Caco-2 (cell line): Measurements from ENCODE around the gene ERC2. TPM values are rescaled to one million over a fixed set of nuclear protein-coding genes. Genes with fewer than 3 reads are reported as not detected.

Source experiments
- BruUV-seq: library from RNA; stranded (reverse); fragments of 400-500 nt; replicated peaks from 2 replicates; lab custom pipeline; 2021; lab: Mats Ljungman, UMichigan
- CTCF ChIA-PET: fragments of 300-600 bp; sonication (Branson Sonifier 250); formaldehyde crosslinking; loops from one replicate; lab custom pipeline; 2022; ENCODE audit warnings: antibody characterized with exemption; lab: Charles Lee
- POLR2A ChIA-PET: fragments of 300-600 bp; sonication (Branson Sonifier 250); formaldehyde crosslinking; loops from one replicate; lab custom pipeline; 2022; ENCODE audit warnings: antibody characterized with exemption; lab: Charles Lee
- DNase-seq, 2 experiments: peaks; one replicate each; pipeline versions ENCODE4 v3.0.0 to v3.0.0-alpha.2; 2020 to 2022
- H3K27me3 ChIP-seq: replicated peaks from 2 replicates; pipeline ENCODE4 v1.6.0; 2011; ENCODE audit warnings: low read length; ENCODE audit not compliant: control insufficient read depth, insufficient read depth
- H3K36me3 ChIP-seq: 2 replicates; pipeline ENCODE4 v1.5.1; 2011; ENCODE audit warnings: low read length; ENCODE audit not compliant: control insufficient read depth, insufficient read depth
- H3K4me1 ChIP-seq: fragments of 250-450 bp; sonication (Bioruptor Pico); 2 replicates; pipeline ENCODE4 v1.5.1; 2020; ENCODE audit warnings: mild to moderate bottlenecking
- H3K4me3 ChIP-seq: 2 replicates; pipeline ENCODE4 v1.5.1; 2011; ENCODE audit warnings: low read depth, mild to moderate bottlenecking, control low read depth, low read length
- H3K9me3 ChIP-seq: fragments of 250-450 bp; sonication (Bioruptor Pico); 2 replicates; pipeline ENCODE4 v1.5.1; 2020; ENCODE audit warnings: mild to moderate bottlenecking, moderate library complexity
- H3K27ac Mint-ChIP-seq: one replicate; pipeline ENCODE4 v1.8.0; 2022; ENCODE audit warnings: mixed read lengths; ENCODE audit not compliant: unreplicated experiment
- H3K27me3 Mint-ChIP-seq: one replicate; pipeline ENCODE4 v1.8.0; 2022; ENCODE audit warnings: mixed read lengths; ENCODE audit not compliant: insufficient read depth, unreplicated experiment
- H3K36me3 Mint-ChIP-seq: one replicate; pipeline ENCODE4 v1.8.0; 2022; ENCODE audit warnings: mild to moderate bottlenecking, mixed read lengths; ENCODE audit not compliant: insufficient read depth, unreplicated experiment
- H3K4me1 Mint-ChIP-seq: one replicate; pipeline ENCODE4 v1.8.0; 2022; ENCODE audit warnings: low read depth, mixed read lengths; ENCODE audit not compliant: unreplicated experiment
- H3K4me3 Mint-ChIP-seq: one replicate; pipeline ENCODE4 v1.8.0; 2022; ENCODE audit warnings: mild to moderate bottlenecking, moderate library complexity, mixed read lengths; ENCODE audit not compliant: unreplicated experiment
- H3K9me3 Mint-ChIP-seq: one replicate; pipeline ENCODE4 v1.8.0; 2022; ENCODE audit warnings: mixed read lengths; ENCODE audit not compliant: unreplicated experiment
- intact Hi-C: fragments of 100-400 bp; cut with micrococcal nuclease; formaldehyde crosslinking; loops from one replicate; pipeline ENCODE4 v1.10.0; 2022; ENCODE audit not compliant: unreplicated experiment
- total RNA-seq: library from RNA; stranded (reverse); gene quantifications from 2 replicates; pipeline ENCODE4 v1.2.3, GENCODE V29; 2022
- TF ChIP-seq, protein P1 (sequence below), 2 experiments: fragments of 200-600 bp in 1 of 2; IDR thresholded peaks; 1 replicate in 1 of 2; 2 replicates in 1 of 2; pipeline versions ENCODE4 v1.5.1 to v1.8.0; 2011 to 2022; ENCODE audit warnings: antibody characterized with exemption in 1 of 2, control low read depth in 1 of 2, inconsistent platforms in 1 of 2, low read depth in 1 of 2, low read length in 1 of 2, mild to moderate bottlenecking in 1 of 2, moderate library complexity in 1 of 2; ENCODE audit not compliant: insufficient read depth in 1 of 2, severe bottlenecking in 1 of 2, unreplicated experiment in 1 of 2

Gene ERC2
- total RNA-seq, 1 experiment from 2014 or later = 0.54 TPM

GRCh38 chr3:56282341-56282740, 185.9 kb downstream of the ERC2 start:
- ChIA-PET CTCF (no interaction called here), POLR2A (no interaction called here)
- no peaks in the 10 kb centered on the region for H3K36me3 Mint-ChIP-seq

DNA sequence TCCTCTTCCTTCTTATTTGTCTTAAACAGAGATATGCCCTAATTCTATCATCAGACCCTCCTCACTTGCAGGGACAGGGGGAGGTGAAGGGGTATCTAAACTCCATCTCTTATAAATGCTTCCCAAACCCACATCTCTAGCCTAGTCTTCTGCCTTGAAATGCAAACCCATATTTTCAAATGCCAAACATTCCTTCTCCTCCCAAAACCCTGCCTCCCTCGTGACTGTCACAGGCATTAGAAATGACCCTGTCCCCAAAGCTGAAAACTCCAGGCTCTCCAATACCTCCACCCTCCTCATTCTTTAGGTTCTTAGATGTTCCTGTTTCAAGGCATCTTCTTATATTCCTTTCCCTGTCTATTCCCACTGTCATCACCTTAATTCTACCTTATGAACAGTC, 191.0 kb downstream of the ERC2 start:
- no peak for DNase-seq
- ChIA-PET POLR2A (no interaction called here), CTCF (no interaction called here)
- H3K36me3 Mint-ChIP-seq = peaks cover 6% of the 10 kb centered on the region
- no peak overlapping the region for H3K4me3 Mint-ChIP-seq
- no peak overlapping the region for H3K27ac Mint-ChIP-seq
- no peaks in the 10 kb centered on the region for H3K4me1 ChIP-seq
- H3K9me3 ChIP-seq = 0 out of 2 replicates have a peak, but pooled peaks cover 3% of the 10 kb centered on the region
- no peaks in the 10 kb centered on the region for H3K27me3 Mint-ChIP-seq
- H3K4me3 ChIP-seq = no peak overlapping the region
- TF ChIP-seq, protein P1, sequence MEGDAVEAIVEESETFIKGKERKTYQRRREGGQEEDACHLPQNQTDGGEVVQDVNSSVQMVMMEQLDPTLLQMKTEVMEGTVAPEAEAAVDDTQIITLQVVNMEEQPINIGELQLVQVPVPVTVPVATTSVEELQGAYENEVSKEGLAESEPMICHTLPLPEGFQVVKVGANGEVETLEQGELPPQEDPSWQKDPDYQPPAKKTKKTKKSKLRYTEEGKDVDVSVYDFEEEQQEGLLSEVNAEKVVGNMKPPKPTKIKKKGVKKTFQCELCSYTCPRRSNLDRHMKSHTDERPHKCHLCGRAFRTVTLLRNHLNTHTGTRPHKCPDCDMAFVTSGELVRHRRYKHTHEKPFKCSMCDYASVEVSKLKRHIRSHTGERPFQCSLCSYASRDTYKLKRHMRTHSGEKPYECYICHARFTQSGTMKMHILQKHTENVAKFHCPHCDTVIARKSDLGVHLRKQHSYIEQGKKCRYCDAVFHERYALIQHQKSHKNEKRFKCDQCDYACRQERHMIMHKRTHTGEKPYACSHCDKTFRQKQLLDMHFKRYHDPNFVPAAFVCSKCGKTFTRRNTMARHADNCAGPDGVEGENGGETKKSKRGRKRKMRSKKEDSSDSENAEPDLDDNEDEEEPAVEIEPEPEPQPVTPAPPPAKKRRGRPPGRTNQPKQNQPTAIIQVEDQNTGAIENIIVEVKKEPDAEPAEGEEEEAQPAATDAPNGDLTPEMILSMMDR (IDR thresholded peaks at IDR 0.05; ENCODE audit: insufficient read depth in 1 of 2, low read depth in 1 of 2, low read length in 1 of 2, severe bottlenecking in 1 of 2, unreplicated experiment in 1 of 2) = no peak
- H3K4me1 Mint-ChIP-seq = peaks cover 9% of the 10 kb centered on the region
- peaks cover 15% of the 10 kb centered on the region for H3K9me3 Mint-ChIP-seq
- intact Hi-C loops = no loop called here
- no peaks in the 10 kb centered on the region for H3K36me3 ChIP-seq
- H3K27me3 ChIP-seq = no peaks in the 10 kb centered on the region
- BruUV-seq = no TSS peak

More at GRCh38 chr3:56282341-56282740, 185.9 kb downstream of the ERC2 start:
- no peak overlapping the region for H3K4me3 ChIP-seq
- no peaks in the 10 kb centered on the region for H3K36me3 ChIP-seq
- no peak overlapping the region for H3K27ac Mint-ChIP-seq
- no TSS peak for BruUV-seq
- 0 out of 2 replicates have a peak, but pooled peaks cover 3% of the 10 kb centered on the region for H3K9me3 ChIP-seq
- intact Hi-C loops = no loop called here
- H3K27me3 Mint-ChIP-seq = peaks cover 4% of the 10 kb centered on the region
- peaks cover 9% of the 10 kb centered on the region for H3K4me1 Mint-ChIP-seq
- no peak for DNase-seq
- H3K9me3 Mint-ChIP-seq = peaks cover 15% of the 10 kb centered on the region
- H3K27me3 ChIP-seq = no peaks in the 10 kb centered on the region
- H3K4me1 ChIP-seq = no peaks in the 10 kb centered on the region
- TF ChIP-seq, protein P1 (IDR thresholded peaks at IDR 0.05; ENCODE audit: insufficient read depth in 1 of 2, low read depth in 1 of 2, low read length in 1 of 2, severe bottlenecking in 1 of 2, unreplicated experiment in 1 of 2) = no peak
- no peak overlapping the region for H3K4me3 Mint-ChIP-seq

DNA sequence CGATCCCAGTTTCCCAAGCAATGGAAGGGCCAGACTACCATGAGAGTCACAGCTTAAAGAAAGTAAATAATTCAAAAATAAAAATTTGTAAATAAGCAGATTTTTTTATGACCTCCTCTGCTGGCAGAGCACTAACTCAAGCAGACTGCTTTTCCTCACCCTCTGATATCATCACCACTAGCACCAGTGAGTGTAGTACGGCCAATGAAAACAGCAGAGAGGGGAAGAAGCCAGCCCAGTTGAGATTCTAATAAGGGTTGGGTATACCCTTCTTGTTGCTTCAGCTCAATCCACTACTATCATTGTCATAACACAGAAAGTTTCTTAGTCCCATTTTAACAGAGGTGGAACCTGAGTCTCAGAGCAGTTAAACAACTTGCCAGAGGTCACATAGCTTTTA, 193.1 kb downstream of the ERC2 start:
- CTCF ChIA-PET = no interaction called here

More for the DNA sequence above, 193.1 kb downstream of the ERC2 start:
- Mint-ChIP-seq H3K4me1 (peaks cover 9% of the 10 kb centered on the region), H3K36me3 (peaks cover 6% of the 10 kb centered on the region), H3K9me3 (peaks cover 14% of the 10 kb centered on the region), H3K4me3 (no peak overlapping the region), H3K27me3 (no peaks in the 10 kb centered on the region), H3K27ac (no peak overlapping the region)
- POLR2A ChIA-PET = no interaction called here
- TF ChIP-seq, protein P1 (IDR thresholded peaks at IDR 0.05; ENCODE audit: insufficient read depth in 1 of 2, low read depth in 1 of 2, low read length in 1 of 2, severe bottlenecking in 1 of 2, unreplicated experiment in 1 of 2) = no peak
- DNase-seq = no peak
- Histone ChIP-seq H3K9me3 (no peaks in the 10 kb centered on the region), H3K4me1 (no peaks in the 10 kb centered on the region), H3K27me3 (no peaks in the 10 kb centered on the region), H3K36me3 (no peaks in the 10 kb centered on the region), H3K4me3 (no peak overlapping the region)
- BruUV-seq = no TSS peak
- intact Hi-C loops = no loop called here
